Chondrocyte (in vitro differentiated cells): ENCODE results near the gene SLC25A11. TPM values are rescaled to one million over a fixed set of nuclear protein-coding genes. Genes with fewer than 3 reads are reported as not detected.

Source experiments
- DNase-seq: peaks from one replicate; pipeline ENCODE4 v3.0.0; 2021; ENCODE audit warnings: mixed read lengths, low spot score
- H3K27ac Mint-ChIP-seq: one replicate; pipeline ENCODE4 v1.8.0; 2021; ENCODE audit warnings: mild to moderate bottlenecking, moderate library complexity, mixed read lengths; ENCODE audit not compliant: unreplicated experiment
- H3K27me3 Mint-ChIP-seq: 2 replicates; pipeline ENCODE4 v1.8.0; 2021; ENCODE audit warnings: low read depth, mixed read lengths
- H3K36me3 Mint-ChIP-seq: 2 replicates; pipeline ENCODE4 v1.8.0; 2021; ENCODE audit warnings: low read depth, mixed read lengths
- H3K4me1 Mint-ChIP-seq: 2 replicates; pipeline ENCODE4 v1.8.0; 2021; ENCODE audit warnings: low read depth, mild to moderate bottlenecking, mixed read lengths
- H3K4me3 Mint-ChIP-seq: one replicate; pipeline ENCODE4 v1.8.0; 2021; ENCODE audit warnings: mild to moderate bottlenecking, moderate library complexity, mixed read lengths; ENCODE audit not compliant: unreplicated experiment
- H3K9me3 Mint-ChIP-seq: 2 replicates; pipeline ENCODE4 v1.8.0; 2021; ENCODE audit warnings: low read depth, mixed read lengths
- total RNA-seq: library from RNA; stranded (reverse); gene quantifications from 3 replicates; pipeline ENCODE4 v1.2.1, GENCODE V29; 2021
- TF ChIP-seq, protein P1 (sequence below): fragments of 200-600 bp; sonication (generic); IDR thresholded peaks from 2 replicates; pipeline ENCODE4 v1.5.0; 2021; ENCODE audit warnings: antibody characterized with exemption, mild to moderate bottlenecking, moderate library complexity

Gene SLC25A11
- total RNA-seq, 1 donor from 2014 or later, result 46.6 TPM

GRCh38 chr17:4895121-4895520, 44.7 kb downstream of the SLC25A11 start:
- H3K27ac Mint-ChIP-seq, result no peak overlapping the region
- H3K27me3 Mint-ChIP-seq, result no peaks in the 10 kb centered on the region
- TF ChIP-seq, protein P1, sequence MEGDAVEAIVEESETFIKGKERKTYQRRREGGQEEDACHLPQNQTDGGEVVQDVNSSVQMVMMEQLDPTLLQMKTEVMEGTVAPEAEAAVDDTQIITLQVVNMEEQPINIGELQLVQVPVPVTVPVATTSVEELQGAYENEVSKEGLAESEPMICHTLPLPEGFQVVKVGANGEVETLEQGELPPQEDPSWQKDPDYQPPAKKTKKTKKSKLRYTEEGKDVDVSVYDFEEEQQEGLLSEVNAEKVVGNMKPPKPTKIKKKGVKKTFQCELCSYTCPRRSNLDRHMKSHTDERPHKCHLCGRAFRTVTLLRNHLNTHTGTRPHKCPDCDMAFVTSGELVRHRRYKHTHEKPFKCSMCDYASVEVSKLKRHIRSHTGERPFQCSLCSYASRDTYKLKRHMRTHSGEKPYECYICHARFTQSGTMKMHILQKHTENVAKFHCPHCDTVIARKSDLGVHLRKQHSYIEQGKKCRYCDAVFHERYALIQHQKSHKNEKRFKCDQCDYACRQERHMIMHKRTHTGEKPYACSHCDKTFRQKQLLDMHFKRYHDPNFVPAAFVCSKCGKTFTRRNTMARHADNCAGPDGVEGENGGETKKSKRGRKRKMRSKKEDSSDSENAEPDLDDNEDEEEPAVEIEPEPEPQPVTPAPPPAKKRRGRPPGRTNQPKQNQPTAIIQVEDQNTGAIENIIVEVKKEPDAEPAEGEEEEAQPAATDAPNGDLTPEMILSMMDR, result no peak

GRCh38 chr17:4893721-4894560, 45.9 kb downstream of the SLC25A11 start:
- peaks cover 30% of the 10 kb centered on the region for H3K36me3 Mint-ChIP-seq
- no peak overlapping the region for H3K4me3 Mint-ChIP-seq
- DNase-seq, result no peak
- no peaks in the 10 kb centered on the region for H3K9me3 Mint-ChIP-seq
- TF ChIP-seq, protein P1, result no peak
- H3K27ac Mint-ChIP-seq, result no peak overlapping the region
- no peaks in the 10 kb centered on the region for H3K27me3 Mint-ChIP-seq
- H3K4me1 Mint-ChIP-seq, result no peaks in the 10 kb centered on the region

More at GRCh38 chr17:4895121-4895520, 44.7 kb downstream of the SLC25A11 start:
- Mint-ChIP-seq H3K36me3 (peaks cover 31% of the 10 kb centered on the region), H3K4me3 (no peak overlapping the region), H3K9me3 (no peaks in the 10 kb centered on the region), H3K4me1 (no peaks in the 10 kb centered on the region)
- DNase-seq, result peak; percentile 63

GRCh38 chr17:4893272-4893671, 46.6 kb downstream of the SLC25A11 start:
- TF ChIP-seq, protein P1, result no peak
- no peaks in the 10 kb centered on the region for H3K9me3 Mint-ChIP-seq
- DNase-seq, result no peak
- no peak overlapping the region for H3K27ac Mint-ChIP-seq
- no peaks in the 10 kb centered on the region for H3K4me1 Mint-ChIP-seq
- H3K4me3 Mint-ChIP-seq, result no peak overlapping the region
- H3K36me3 Mint-ChIP-seq, result peaks cover 27% of the 10 kb centered on the region
- H3K27me3 Mint-ChIP-seq, result no peaks in the 10 kb centered on the region

DNA sequence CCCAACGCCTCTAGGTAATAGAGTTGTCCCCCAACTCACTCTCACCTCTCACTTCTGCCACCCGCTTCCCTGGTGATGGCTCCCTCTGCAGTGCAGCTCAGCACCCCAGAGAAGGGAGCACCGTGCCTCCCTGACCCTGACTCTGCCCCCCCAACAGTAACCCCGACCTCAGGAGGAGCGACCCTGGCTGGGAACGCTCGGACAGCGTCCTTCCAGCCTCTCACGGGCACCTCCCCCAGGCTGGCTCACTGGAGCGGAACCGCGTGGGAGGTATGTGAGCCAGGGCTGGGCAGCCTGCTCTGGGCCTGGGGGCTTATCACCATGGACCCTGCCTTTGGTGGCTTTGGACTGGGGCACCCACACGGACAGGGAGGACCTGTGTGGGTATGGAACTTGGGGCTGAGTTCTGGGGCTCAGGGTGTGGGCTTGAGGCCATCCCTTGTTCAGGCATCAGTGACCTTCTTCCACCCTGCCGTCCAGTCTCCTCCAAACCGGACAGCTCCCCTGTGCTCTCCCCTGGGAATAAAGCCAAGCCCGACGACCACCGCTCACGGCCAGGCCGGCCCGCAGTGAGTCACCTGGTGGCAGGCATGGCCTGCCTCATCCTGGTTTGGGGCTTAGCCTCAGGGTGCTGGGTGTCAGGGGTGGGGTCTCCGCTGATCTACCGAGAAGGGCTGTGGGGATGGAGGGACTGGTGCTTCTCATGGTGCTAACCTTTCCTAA, 47.2 kb downstream of the SLC25A11 start:
- Mint-ChIP-seq H3K36me3 (peaks cover 27% of the 10 kb centered on the region), H3K4me1 (no peaks in the 10 kb centered on the region), H3K4me3 (no peak overlapping the region), H3K9me3 (no peaks in the 10 kb centered on the region), H3K27me3 (no peaks in the 10 kb centered on the region), H3K27ac (no peak overlapping the region)
- DNase-seq, result no peak
- TF ChIP-seq, protein P1, result no peak
